Astrocyte of the cerebellum (primary cell): ENCODE results near the gene CAPN5.

Experiments used
- DNase-seq: peaks from one replicate; pipeline ENCODE4 v3.0.0-alpha.2; 2011; ENCODE audit warnings: low read depth
- H3K4me3 ChIP-seq: 2 replicates; pipeline ENCODE4 v1.5.1; 2011; ENCODE audit warnings: mild to moderate bottlenecking, low read depth, low read length, moderate library complexity
- CTCF ChIP-seq: IDR thresholded peaks from 2 replicates; pipeline ENCODE4 v1.5.1; 2012; ENCODE audit warnings: low read length, low read depth, moderate library complexity, mild to moderate bottlenecking; ENCODE audit errors: missing control alignments
- in situ Hi-C: cut with HindIII; loops from 2 replicates; pipeline ENCODE4 v1.10.0; 2017; ENCODE audit warnings: low sequenced_read_pairs

Gene CAPN5

GRCh38 chr11:77085652-77086051, 18.9 kb downstream of the CAPN5 start:
- no peak for DNase-seq
- no peak for TF ChIP-seq CTCF
- in situ Hi-C loops: no loop called here
- no peak overlapping the region for H3K4me3 ChIP-seq

- in situ Hi-C loops: no loop called here
- TF ChIP-seq CTCF: no peak
- no peak overlapping the region for H3K4me3 ChIP-seq
- DNase-seq: no peak
Measured at GRCh38 chr11:77086521-77087472, 20.0 kb downstream of the CAPN5 start.

- H3K4me3 ChIP-seq: no peak overlapping the region
- TF ChIP-seq CTCF: no peak
- in situ Hi-C loops: no loop called here
- DNase-seq: no peak
Measured at GRCh38 chr11:77087723-77088225, 21.0 kb downstream of the CAPN5 start.

GRCh38 chr11:77088236-77089003, 21.6 kb downstream of the CAPN5 start:
- no peak overlapping the region for H3K4me3 ChIP-seq
- in situ Hi-C loops: no loop called here
- no peak for TF ChIP-seq CTCF
- no peak for DNase-seq

- no peak for DNase-seq
- no peak overlapping the region for H3K4me3 ChIP-seq
- in situ Hi-C loops: no loop called here
- TF ChIP-seq CTCF: no peak
Measured at GRCh38 chr11:77089004-77089545, 22.3 kb downstream of the CAPN5 start.

GRCh38 chr11:77090046-77090372, 23.2 kb downstream of the CAPN5 start:
- in situ Hi-C loops: no loop called here
- no peak for DNase-seq
- H3K4me3 ChIP-seq: no peak overlapping the region
- TF ChIP-seq CTCF: no peak
